NCI-H2227 treated with DMSO at 0.1 percent for 48 hours (cell line): Measurements from ENCODE around the gene KCNH4.
"Not testable (repeated sequence)": the region's sequence is repeated elsewhere in the genome, so short reads cannot be mapped to it uniquely, and the experiment has no call there.

ENCODE experiments used
- DNase-seq: peaks from one replicate; lab custom pipeline; 2025; lab: John Stamatoyannopoulos, UW

The KCNH4 gene

DNA sequence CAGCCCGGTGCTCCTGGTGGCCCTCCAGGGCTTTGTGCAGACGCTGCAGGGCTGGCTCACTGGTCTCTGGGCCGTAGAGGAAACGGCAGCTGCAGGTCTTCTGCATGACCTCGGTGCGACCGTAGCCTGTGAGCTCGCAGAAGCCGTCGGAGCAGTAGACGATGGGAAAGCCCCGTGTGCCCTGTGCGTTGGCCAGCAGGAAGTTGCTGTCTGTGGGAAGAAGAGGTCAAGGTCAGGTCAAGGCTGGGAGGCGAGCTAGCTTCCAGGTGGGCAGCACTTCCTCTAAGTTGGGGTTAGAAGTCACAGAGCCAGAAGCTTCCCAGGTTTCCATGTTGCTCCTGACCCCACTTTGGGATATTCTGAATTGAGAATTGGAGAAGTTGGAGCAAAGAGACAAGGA lies 2.1 kb downstream of the KCNH4 start:
- no peak for DNase-seq

DNA sequence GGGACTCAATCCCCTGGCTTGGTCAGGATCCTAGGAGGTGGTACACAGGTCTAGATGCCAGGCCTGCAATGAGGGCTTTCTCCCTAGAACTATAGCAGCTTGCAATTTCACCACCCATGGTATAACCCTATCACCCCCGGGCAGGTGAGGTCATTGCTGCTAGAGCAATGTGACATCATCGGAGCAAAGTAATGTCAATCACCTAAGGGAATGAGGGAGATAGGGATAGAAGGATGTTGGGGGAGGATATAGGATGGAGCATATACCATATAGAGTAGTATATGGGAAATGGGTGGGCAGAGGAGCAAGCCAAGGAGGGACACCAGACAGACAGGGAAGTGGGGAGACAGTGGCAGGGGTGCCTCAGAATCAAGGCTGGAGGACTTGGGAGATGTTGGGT lies 3.3 kb downstream of the KCNH4 start:
- DNase-seq, result no peak

DNA sequence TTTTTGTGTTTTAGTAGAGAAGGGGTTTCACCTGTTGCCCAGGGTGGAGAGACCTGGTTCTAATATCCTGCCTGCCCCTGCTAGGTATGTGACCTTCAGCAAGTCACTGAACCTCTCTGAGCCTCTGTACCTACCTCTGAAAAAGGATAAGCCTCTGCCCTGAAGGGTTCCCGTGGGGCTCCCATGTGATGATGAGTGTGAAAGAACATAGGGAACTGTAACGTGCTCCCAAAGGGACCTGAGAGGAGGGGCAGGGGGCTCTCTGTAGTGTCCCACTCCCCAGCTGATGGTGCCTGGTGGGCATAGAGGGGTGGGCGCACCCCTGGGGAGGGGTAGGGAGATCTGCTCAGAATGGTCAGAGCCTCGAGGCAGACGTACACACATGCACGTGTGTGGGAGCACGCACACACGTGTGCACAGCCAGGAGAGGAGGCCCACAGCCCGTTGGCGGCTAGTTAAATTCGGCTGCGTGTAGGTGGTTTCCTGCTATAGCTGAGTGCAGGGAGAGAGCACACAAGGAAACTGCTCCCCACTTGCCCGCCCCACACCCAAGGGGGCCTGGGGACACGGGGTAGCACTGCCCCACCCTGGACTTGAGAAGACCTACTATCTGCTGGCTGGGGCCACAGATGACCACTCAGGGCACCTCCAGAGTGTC lies 6.7 kb downstream of the KCNH4 start:
- no peak for DNase-seq

- no peak for DNase-seq
Observed at GRCh38 chr17:42171831-42172230, 9.1 kb downstream of the KCNH4 start.

GRCh38 chr17:42169351-42169750 lies 11.6 kb downstream of the KCNH4 start:
- DNase-seq, result no peak

DNA sequence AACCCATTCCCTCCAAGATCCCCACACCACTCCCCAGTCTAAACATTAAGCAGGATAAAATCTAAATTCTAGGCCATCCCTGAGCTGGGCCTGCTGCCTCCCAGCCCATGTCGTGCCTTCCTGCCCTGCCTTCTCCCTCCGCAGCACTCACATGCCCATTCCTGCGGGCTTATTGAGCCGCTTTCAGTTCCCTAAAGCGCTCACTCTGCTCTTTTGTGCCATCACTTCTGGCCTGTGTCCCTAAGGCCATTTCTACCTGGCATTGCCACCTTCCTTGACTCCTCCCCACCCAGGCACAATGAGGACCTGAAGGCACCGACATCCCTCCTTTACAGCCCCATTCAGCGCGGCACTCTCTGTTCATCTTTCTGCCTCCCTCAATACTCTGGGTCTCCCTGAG lies 13.1 kb downstream of the KCNH4 start:
- no peak for DNase-seq

DNA sequence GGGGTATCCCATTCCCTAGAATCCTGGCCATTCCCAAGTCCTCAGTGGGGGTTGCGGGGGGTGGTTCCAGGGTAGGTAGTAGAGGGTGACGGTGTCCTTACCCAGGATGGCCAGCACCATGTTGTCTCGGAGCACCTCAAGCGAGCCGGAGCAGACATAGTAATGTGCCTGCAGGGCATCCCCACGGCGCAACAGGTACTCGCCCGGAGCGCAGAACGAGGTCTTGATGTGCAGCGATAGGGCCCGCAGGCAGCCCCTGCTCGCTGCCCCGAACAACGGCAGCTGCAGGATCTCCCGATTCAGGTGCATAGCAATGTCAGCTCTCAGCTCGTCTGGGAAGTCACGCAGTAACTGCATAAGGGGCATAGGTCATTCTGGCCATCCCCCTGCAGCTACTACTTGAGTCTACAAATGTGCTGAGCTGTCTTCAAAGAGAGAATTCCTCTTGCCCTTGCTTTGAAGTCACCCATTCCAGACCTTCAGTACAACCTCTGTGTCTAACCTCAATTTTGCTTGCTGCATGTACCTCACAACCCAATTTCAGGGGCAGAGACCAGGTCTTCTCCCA lies 14.7 kb downstream of the KCNH4 start:
- DNase-seq, result no peak

DNA sequence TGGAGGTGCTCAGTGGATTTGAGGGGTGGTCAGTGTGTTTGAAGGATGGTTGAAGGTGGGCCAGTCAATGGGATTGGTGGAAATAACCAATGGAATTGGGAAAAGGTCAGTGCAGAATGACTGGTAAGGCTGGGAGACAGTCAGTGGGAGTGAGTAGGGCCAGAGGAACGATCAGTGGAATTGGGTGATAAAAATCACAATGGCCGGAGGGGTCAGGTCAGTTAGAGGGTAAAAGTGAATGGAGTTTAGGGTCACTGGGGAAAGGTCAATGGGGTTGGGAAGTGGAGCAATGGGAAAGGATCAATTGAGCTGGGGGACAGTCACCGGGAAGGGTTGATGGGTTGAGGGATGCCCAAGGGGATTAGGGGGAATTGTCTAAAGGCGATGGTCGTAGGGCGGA lies 15.2 kb downstream of the KCNH4 start:
- no peak for DNase-seq

- DNase-seq, result no peak
Observed at GRCh38 chr17:42163696-42164407, 17.1 kb downstream of the KCNH4 start.

GRCh38 chr17:42163113-42163512 lies 17.8 kb downstream of the KCNH4 start:
- DNase-seq, result no peak

GRCh38 chr17:42160531-42160910 lies 20.4 kb downstream of the KCNH4 start:
- no peak for DNase-seq

DNA sequence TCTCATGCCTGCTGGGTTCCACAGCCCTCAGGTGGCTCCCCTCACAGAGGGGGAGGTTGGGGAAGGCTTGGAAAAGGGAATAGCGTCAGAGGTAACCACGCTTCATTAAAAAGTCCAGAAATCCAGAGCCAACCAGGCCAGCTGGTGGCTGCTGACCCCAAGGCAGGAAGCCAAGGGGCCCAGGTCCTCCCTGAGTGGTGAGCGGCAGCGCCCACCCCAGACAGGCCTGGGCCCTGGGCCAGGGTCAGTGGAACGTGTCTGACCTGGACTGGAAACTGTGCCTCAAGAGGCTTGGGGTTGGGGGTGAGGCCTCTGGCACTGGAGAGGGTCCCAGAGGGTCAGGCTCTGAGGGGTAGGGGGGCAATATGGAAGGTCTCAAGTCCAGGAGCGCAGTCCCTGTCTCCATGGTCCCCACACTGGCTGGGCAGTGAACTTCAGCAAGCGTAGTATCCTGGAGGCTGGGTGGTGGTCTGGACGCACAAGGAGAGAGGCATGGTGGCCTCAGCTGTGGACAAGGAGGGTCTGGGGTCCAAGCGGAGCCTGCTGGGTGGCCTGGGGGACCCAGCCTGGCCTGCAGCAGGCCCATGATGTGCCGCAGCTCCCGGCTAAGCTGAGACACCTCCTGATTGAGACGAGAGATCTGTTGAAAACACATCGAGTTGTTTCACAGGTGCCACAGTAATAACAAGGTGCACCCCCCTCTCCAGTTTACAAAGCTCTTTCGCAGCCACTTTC lies 21.0 kb downstream of the KCNH4 start:
- no peak for DNase-seq

GRCh38 chr17:42155614-42156045 lies 25.3 kb downstream of the KCNH4 start:
- peak; percentile 21 for DNase-seq

GRCh38 chr17:42153919-42154742 lies 26.8 kb downstream of the KCNH4 start:
- no peak for DNase-seq

GRCh38 chr17:42146911-42147607 lies 33.9 kb downstream of the KCNH4 start:
- DNase-seq, result no peak

DNA sequence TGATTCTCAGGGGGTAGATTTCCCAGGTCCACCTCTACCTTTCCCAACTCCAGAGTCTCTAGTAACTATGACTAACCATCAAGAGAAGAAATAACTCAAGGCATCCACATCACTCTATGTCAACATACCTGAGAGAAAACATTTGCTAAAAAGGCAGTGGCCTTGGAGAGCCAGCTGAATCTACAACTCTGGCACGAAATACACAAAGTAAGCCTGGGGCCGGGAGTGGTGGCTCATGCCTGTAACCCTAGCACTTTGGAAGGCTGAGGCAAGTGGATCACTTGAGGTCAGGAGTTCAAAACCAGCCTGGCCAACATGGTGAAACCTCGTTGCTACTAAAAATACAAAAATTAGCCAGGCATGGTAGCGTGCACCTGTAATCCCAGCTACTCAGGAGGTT lies 37.8 kb downstream of the KCNH4 start:
- not testable (repeated sequence) for DNase-seq

DNA sequence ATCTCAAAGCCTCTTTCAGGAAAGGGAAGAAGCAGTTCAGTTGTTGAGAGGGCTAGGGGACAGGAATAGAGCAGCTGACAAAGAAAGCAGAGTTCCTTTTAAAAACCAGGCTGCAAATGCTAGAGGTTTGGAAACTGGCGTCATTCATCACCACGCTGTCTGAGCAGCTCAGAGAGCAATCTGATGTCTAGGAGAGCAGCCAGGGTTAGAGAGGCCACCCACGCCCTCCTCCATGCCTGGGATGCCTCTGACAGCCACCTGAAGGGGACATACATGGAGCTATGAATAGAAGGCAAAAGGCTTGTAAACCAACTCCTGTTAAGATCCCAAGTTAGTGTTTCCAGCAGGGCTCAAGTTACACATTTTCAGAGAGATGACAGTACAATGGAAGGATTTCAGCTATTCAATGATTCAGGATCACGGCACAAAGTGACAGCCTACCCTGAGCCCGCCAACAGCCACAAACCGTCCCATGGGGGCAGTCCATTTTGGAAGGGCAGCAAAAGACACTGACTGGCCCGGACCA lies 38.5 kb downstream of the KCNH4 start:
- no peak for DNase-seq

GRCh38 chr17:42141382-42141781 lies 39.6 kb downstream of the KCNH4 start:
- DNase-seq, result no peak

DNA sequence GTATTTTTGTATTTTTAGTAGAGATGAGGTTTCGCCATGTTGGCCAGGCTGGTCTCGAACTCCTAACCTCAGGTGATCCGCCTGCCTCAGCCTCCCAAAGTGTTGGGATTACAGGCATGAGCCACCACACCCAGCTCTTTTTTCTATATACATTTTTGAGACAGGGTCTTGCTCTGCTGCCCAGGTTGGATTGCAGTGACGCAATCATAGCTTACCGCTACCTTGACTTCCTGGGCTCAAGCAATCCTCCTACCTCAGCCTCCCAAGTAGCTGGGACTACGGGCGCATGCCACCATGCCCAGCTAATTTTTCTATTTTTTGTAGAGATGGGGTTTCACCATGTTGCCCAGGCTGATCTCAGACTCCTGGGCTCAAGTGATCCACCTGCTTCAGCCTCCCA lies 40.3 kb downstream of the KCNH4 start:
- DNase-seq, result not testable (repeated sequence)

GRCh38 chr17:42138749-42139492 lies 42.0 kb downstream of the KCNH4 start:
- DNase-seq, result no peak
